Hepatocyte (in vitro differentiated cells): ENCODE measurements around the gene PLCD1.

Source experiments
- EZH2 ChIP-seq: fragments of 200-600 bp; sonication (generic); IDR thresholded peaks from 2 replicates; pipeline ENCODE4 v1.6.1; 2016; ENCODE audit warnings: antibody characterized with exemption, mild to moderate bottlenecking, borderline replicate concordance
- EZH2phosphoT487 ChIP-seq: fragments of 200-600 bp; sonication (generic); IDR thresholded peaks from one replicate; pipeline ENCODE4 v1.6.1; 2018; ENCODE audit warnings: antibody characterized with exemption, mild to moderate bottlenecking, low read depth, moderate library complexity; ENCODE audit not compliant: unreplicated experiment, severe bottlenecking
- TF ChIP-seq, protein P1 (sequence below): fragments of 200-600 bp; sonication (generic); IDR thresholded peaks from 2 replicates; pipeline ENCODE4 v1.5.1; 2016; ENCODE audit warnings: antibody characterized with exemption, mild to moderate bottlenecking; ENCODE audit not compliant: poor library complexity

DNA sequence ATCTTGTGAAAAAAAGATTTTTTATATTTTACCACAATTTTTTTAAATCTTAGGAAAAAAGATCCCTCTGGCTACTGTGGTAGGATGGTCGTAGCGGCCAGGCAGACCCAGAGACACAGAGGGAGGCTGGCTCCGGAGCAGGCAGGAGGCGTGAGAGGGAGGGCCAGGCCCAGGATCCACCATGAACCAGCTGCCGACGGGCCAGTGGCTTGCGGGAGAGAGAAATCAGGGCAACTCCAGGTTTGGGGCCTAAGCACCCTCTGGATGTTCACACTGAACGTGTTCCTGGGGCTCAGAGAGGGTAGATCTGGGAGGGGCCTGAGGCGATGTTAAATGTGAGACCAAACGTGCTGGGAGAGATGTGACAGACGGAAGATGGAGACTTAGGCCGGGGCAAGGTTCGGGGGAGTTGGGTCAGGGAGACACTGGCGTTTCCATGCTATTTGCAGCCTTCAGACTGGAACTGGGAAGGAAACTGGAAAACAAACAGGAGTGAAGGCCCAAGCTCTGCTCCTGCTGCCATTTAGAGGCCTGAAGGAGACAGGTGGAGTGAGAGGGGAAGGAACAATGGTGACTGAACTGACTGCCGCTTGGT is 40.4 kb downstream of the PLCD1 start:
- TF ChIP-seq EZH2phosphoT487 = no peak
- TF ChIP-seq, protein P1, sequence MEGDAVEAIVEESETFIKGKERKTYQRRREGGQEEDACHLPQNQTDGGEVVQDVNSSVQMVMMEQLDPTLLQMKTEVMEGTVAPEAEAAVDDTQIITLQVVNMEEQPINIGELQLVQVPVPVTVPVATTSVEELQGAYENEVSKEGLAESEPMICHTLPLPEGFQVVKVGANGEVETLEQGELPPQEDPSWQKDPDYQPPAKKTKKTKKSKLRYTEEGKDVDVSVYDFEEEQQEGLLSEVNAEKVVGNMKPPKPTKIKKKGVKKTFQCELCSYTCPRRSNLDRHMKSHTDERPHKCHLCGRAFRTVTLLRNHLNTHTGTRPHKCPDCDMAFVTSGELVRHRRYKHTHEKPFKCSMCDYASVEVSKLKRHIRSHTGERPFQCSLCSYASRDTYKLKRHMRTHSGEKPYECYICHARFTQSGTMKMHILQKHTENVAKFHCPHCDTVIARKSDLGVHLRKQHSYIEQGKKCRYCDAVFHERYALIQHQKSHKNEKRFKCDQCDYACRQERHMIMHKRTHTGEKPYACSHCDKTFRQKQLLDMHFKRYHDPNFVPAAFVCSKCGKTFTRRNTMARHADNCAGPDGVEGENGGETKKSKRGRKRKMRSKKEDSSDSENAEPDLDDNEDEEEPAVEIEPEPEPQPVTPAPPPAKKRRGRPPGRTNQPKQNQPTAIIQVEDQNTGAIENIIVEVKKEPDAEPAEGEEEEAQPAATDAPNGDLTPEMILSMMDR = no peak
- TF ChIP-seq EZH2 = no peak
